Central memory CD8-positive, alpha-beta T cell (primary cell): ENCODE results near the gene FAM217A.
"Not testable (repeated sequence)": the region's sequence is repeated elsewhere in the genome, so short reads cannot be mapped to it uniquely, and the experiment has no call there.

ENCODE experiments used
- ATAC-seq: fragments of 150-1000 bp; cut with Tn5 transposase; replicated peaks from 2 replicates; pipeline ENCODE4 v1.10.0; 2022; ENCODE audit warnings: mild to moderate bottlenecking, moderate FRiP score, moderate number of reproducible peaks; ENCODE audit not compliant: poor library complexity, severe bottlenecking; ENCODE audit errors: extremely low read depth
- DNase-seq, 2 donors: peaks; one replicate each; pipeline ENCODE4 v3.0.0; 2021; ENCODE audit warnings: low spot score in 2 of 2
- H3K27ac Mint-ChIP-seq: one replicate; pipeline ENCODE4 v1.8.0; 2022; ENCODE audit warnings: low read depth, mild to moderate bottlenecking, moderate library complexity, mixed read lengths
- H3K27me3 Mint-ChIP-seq: one replicate; pipeline ENCODE4 v1.8.0; 2022; ENCODE audit warnings: mixed read lengths
- H3K36me3 Mint-ChIP-seq: one replicate; pipeline ENCODE4 v1.8.0; 2022; ENCODE audit warnings: mild to moderate bottlenecking, moderate library complexity, mixed read lengths; ENCODE audit not compliant: insufficient read depth
- H3K4me1 Mint-ChIP-seq: one replicate; pipeline ENCODE4 v1.8.0; 2022; ENCODE audit warnings: mixed read lengths
- H3K4me3 Mint-ChIP-seq: one replicate; pipeline ENCODE4 v1.8.0; 2022; ENCODE audit warnings: mild to moderate bottlenecking, moderate library complexity, mixed read lengths
- H3K9me3 Mint-ChIP-seq: one replicate; pipeline ENCODE4 v1.8.0; 2022; ENCODE audit warnings: mixed read lengths

Gene FAM217A

GRCh38 chr6:4105980-4106536 is 27.1 kb upstream of the FAM217A start:
- DNase-seq (no peak), ATAC-seq (no peak)
- Mint-ChIP-seq H3K9me3 (no peaks in the 10 kb centered on the region), H3K36me3 (no peaks in the 10 kb centered on the region), H3K4me1 (no peaks in the 10 kb centered on the region), H3K4me3 (no peak overlapping the region), H3K27ac (no peak overlapping the region), H3K27me3 (peaks cover 2% of the 10 kb centered on the region)

DNA sequence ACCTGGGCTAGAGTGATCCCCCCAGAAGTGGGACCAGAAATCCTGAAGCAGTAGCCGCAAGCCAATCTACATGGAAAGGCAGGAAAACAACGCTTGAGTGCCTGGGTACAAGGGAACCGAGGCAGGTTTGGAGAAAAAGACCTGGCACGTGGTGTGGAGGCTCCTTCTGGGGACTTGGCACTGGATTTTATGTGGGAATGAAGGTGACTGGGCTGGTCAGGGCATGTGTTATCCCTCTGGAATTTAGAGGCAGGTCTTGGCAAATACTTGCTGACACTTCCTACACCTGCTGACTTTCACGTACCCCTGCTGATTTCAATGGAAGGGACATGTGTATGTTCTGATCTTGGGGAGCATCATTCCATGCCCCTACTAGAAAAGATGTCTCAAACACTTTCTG is 25.0 kb upstream of the FAM217A start:
- no peaks in the 10 kb centered on the region for H3K9me3 Mint-ChIP-seq
- ATAC-seq = no peak
- H3K36me3 Mint-ChIP-seq = no peaks in the 10 kb centered on the region
- H3K4me3 Mint-ChIP-seq = no peak overlapping the region
- H3K27me3 Mint-ChIP-seq = peaks cover 10% of the 10 kb centered on the region
- DNase-seq = no peak
- no peak overlapping the region for H3K27ac Mint-ChIP-seq
- no peaks in the 10 kb centered on the region for H3K4me1 Mint-ChIP-seq

GRCh38 chr6:4102687-4103244 is 23.8 kb upstream of the FAM217A start:
- H3K27me3 Mint-ChIP-seq = peaks cover 10% of the 10 kb centered on the region
- no peaks in the 10 kb centered on the region for H3K4me1 Mint-ChIP-seq
- no peak overlapping the region for H3K4me3 Mint-ChIP-seq
- ATAC-seq (no peak), DNase-seq (no peak)
- no peaks in the 10 kb centered on the region for H3K36me3 Mint-ChIP-seq
- H3K9me3 Mint-ChIP-seq = no peaks in the 10 kb centered on the region
- no peak overlapping the region for H3K27ac Mint-ChIP-seq

- Mint-ChIP-seq H3K27me3 (peaks cover 10% of the 10 kb centered on the region), H3K9me3 (no peaks in the 10 kb centered on the region), H3K27ac (no peak overlapping the region), H3K4me3 (no peak overlapping the region), H3K4me1 (no peaks in the 10 kb centered on the region), H3K36me3 (no peaks in the 10 kb centered on the region)
- DNase-seq = no peak
- no peak for ATAC-seq
Observed at GRCh38 chr6:4101298-4101697, 22.4 kb upstream of the FAM217A start.

- no peak overlapping the region for H3K27ac Mint-ChIP-seq
- no peaks in the 10 kb centered on the region for H3K4me1 Mint-ChIP-seq
- H3K9me3 Mint-ChIP-seq = no peaks in the 10 kb centered on the region
- no peak for ATAC-seq
- DNase-seq = no peak
- no peaks in the 10 kb centered on the region for H3K36me3 Mint-ChIP-seq
- peaks cover 13% of the 10 kb centered on the region for H3K27me3 Mint-ChIP-seq
- H3K4me3 Mint-ChIP-seq = no peak overlapping the region
Observed at GRCh38 chr6:4100655-4101054, 21.7 kb upstream of the FAM217A start.

GRCh38 chr6:4093288-4093687 is 14.4 kb upstream of the FAM217A start:
- Mint-ChIP-seq H3K9me3 (no peaks in the 10 kb centered on the region), H3K36me3 (no peaks in the 10 kb centered on the region), H3K4me1 (no peaks in the 10 kb centered on the region), H3K27ac (no peak overlapping the region), H3K4me3 (no peak overlapping the region), H3K27me3 (peaks cover 8% of the 10 kb centered on the region)
- ATAC-seq (no peak), DNase-seq (no peak)

GRCh38 chr6:4091941-4092340 is 13.0 kb upstream of the FAM217A start:
- ATAC-seq (no peak), DNase-seq (no peak)
- Mint-ChIP-seq H3K36me3 (no peaks in the 10 kb centered on the region), H3K4me3 (no peak overlapping the region), H3K27ac (no peak overlapping the region), H3K9me3 (no peaks in the 10 kb centered on the region), H3K4me1 (no peaks in the 10 kb centered on the region), H3K27me3 (peaks cover 8% of the 10 kb centered on the region)

- H3K36me3 Mint-ChIP-seq, DNase-seq, ATAC-seq, H3K4me3 Mint-ChIP-seq, H3K4me1 Mint-ChIP-seq, H3K27ac Mint-ChIP-seq, H3K27me3 Mint-ChIP-seq, H3K9me3 Mint-ChIP-seq: not testable (repeated sequence)
Observed at GRCh38 chr6:4090043-4090442, 11.1 kb upstream of the FAM217A start.

DNA sequence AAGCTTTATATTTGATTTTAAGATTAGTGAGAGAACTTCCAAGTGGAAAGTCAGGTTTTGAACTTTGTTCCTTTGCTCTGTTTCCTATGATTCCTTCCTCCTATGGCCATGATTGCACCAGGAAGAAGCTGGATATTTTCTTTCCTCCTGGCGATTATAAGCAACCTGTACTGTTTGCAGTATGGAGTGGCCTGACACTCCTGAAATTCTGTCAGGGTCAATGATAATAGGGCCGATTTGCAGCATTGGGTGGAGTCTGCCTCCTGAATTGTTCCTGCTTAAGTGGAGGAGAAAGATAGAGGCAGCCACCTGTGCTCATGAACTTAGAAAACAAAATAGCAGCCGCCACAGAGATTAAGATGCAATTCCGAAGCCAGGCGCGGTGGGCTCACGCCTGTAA is 9.8 kb upstream of the FAM217A start:
- Mint-ChIP-seq H3K4me3 (no peak overlapping the region), H3K36me3 (no peaks in the 10 kb centered on the region), H3K4me1 (no peaks in the 10 kb centered on the region), H3K27me3 (no peaks in the 10 kb centered on the region), H3K9me3 (no peaks in the 10 kb centered on the region), H3K27ac (no peak overlapping the region)
- no peak for DNase-seq
- ATAC-seq = no peak

DNA sequence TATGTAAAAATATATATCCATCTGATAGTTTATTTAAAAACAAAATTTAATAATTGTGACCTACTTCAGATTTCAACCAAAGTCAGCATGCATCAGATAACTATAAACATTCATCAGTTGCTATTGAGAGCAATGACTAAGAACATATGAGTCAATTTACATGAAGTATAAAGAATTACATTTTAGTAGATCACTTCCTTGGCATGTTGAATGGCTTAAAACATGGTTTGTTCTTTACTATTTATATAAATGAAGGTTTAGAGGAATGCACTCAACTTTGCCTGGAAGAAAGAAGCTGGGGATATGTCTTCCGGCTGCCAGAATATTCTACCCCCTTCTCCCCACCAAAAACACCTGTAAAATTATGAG is 6.4 kb upstream of the FAM217A start:
- Mint-ChIP-seq H3K36me3 (no peaks in the 10 kb centered on the region), H3K4me1 (no peaks in the 10 kb centered on the region), H3K27ac (no peak overlapping the region), H3K4me3 (no peak overlapping the region), H3K27me3 (no peaks in the 10 kb centered on the region), H3K9me3 (no peaks in the 10 kb centered on the region)
- DNase-seq (no peak), ATAC-seq (no peak)

DNA sequence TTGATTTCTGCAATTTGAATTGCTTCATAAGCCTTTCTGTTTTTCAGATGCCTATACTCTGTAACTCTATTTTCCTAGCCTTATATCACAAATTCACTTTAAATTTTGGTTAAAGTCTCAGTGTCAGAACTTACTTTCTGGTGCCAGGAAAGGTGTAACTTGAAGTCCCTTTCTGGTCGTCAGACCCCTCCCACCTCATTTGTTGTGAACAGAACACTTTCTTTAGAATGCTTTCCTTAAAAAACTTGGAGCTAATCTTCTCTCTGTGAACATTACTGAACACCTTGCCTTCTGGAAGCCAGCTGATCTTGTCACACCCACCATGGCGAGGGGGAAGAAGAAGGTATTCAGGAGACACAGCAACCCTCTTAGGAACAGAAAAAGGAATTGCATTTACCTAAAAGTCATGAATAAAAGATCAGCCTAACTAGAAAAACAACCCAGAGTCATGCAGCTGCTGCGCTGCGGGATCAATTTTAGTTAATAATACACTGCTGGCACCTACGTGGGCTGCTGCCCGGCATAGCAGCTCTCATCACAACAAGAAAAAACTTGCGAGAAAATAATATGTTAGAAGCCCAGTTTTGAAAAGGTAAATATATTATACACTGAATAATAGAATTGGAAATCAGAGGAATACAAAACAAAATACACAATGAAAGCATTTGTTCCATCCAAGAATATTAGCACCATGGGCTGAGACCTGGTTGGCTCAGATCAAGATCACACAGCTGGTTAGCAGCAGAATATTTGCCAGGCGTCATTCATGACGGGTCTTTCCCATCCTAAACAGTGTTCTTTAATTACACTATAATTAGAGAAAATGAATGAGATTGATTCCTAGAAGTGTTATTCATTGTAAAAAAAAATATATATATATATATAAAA is 5.8 kb upstream of the FAM217A start:
- Mint-ChIP-seq H3K4me3 (no peak overlapping the region), H3K27ac (no peak overlapping the region), H3K4me1 (no peaks in the 10 kb centered on the region), H3K9me3 (no peaks in the 10 kb centered on the region), H3K27me3 (no peaks in the 10 kb centered on the region), H3K36me3 (no peaks in the 10 kb centered on the region)
- ATAC-seq (no peak), DNase-seq (no peak)

GRCh38 chr6:4074478-4075235 is 4.3 kb downstream of the FAM217A start:
- Mint-ChIP-seq H3K36me3 (no peaks in the 10 kb centered on the region), H3K9me3 (no peaks in the 10 kb centered on the region), H3K4me1 (no peaks in the 10 kb centered on the region), H3K27ac (no peak overlapping the region), H3K27me3 (peaks cover 26% of the 10 kb centered on the region), H3K4me3 (no peak overlapping the region)
- ATAC-seq (no peak), DNase-seq (no peak)
